ENCODE measurements around the gene GRM5.
"Not testable (repeated sequence)": the region's sequence is repeated elsewhere in the genome, so short reads cannot be mapped to it uniquely, and the experiment has no call there.

Gene GRM5

GRCh38 chr11:88535916-88536547 lies 529.8 kb downstream of the GRM5 start:
- no peak for DNase-seq

GRCh38 chr11:88535266-88535665 lies 530.5 kb downstream of the GRM5 start:
- DNase-seq, result no peak

- DNase-seq, result not testable (repeated sequence)
These were observed 531.1 kb downstream of the GRM5 start for GRCh38 chr11:88534706-88535105.

- no peak for DNase-seq
These were observed 531.6 kb downstream of the GRM5 start for GRCh38 chr11:88534185-88534584.

- no peak for DNase-seq
These were observed 532.8 kb downstream of the GRM5 start for GRCh38 chr11:88533001-88533400.

- no peak for DNase-seq
These were observed 534.0 kb downstream of the GRM5 start for GRCh38 chr11:88531831-88532230.

- DNase-seq, result no peak
These were observed 536.4 kb downstream of the GRM5 start for GRCh38 chr11:88529426-88529825.

- DNase-seq, result no peak
These were observed 542.3 kb downstream of the GRM5 start for GRCh38 chr11:88523386-88524071.

GRCh38 chr11:88522624-88523385 lies 543.0 kb downstream of the GRM5 start:
- no peak for DNase-seq

GRCh38 chr11:88521799-88522201 lies 544.0 kb downstream of the GRM5 start:
- no peak for DNase-seq

- DNase-seq, result no peak
These were observed 544.4 kb downstream of the GRM5 start for GRCh38 chr11:88521399-88521798.

- no peak for DNase-seq
These were observed 545.4 kb downstream of the GRM5 start for GRCh38 chr11:88520391-88520790.

GRCh38 chr11:88515002-88515401 lies 550.8 kb downstream of the GRM5 start:
- no peak for DNase-seq

- DNase-seq, result no peak
These were observed 554.8 kb downstream of the GRM5 start for GRCh38 chr11:88511006-88511405.

GRCh38 chr11:88508759-88509581 lies 556.8 kb downstream of the GRM5 start:
- peak; percentile 64 for DNase-seq

GRCh38 chr11:88508418-88508758 lies 557.4 kb downstream of the GRM5 start:
- peak; percentile 52 for DNase-seq

GRCh38 chr11:88507771-88508417 lies 557.9 kb downstream of the GRM5 start:
- no peak for DNase-seq

- no peak for DNase-seq
These were observed 564.2 kb downstream of the GRM5 start for GRCh38 chr11:88501541-88501940.

- DNase-seq, result no peak
These were observed 569.9 kb downstream of the GRM5 start for GRCh38 chr11:88495836-88496235.

- DNase-seq, result no peak
These were observed 570.9 kb downstream of the GRM5 start for GRCh38 chr11:88494848-88495247.

- no peak for DNase-seq
These were observed 574.1 kb downstream of the GRM5 start for GRCh38 chr11:88491674-88492073.

GRCh38 chr11:88489030-88489429 lies 576.8 kb downstream of the GRM5 start:
- DNase-seq, result no peak

- no peak for DNase-seq
These were observed 578.1 kb downstream of the GRM5 start for GRCh38 chr11:88487646-88488045.
